ENCODE results near the gene ERFL. TPM values are rescaled to one million over a fixed set of nuclear protein-coding genes. Genes with fewer than 3 reads are reported as not detected.

ERFL gene
- total RNA-seq, result not detected

DNA sequence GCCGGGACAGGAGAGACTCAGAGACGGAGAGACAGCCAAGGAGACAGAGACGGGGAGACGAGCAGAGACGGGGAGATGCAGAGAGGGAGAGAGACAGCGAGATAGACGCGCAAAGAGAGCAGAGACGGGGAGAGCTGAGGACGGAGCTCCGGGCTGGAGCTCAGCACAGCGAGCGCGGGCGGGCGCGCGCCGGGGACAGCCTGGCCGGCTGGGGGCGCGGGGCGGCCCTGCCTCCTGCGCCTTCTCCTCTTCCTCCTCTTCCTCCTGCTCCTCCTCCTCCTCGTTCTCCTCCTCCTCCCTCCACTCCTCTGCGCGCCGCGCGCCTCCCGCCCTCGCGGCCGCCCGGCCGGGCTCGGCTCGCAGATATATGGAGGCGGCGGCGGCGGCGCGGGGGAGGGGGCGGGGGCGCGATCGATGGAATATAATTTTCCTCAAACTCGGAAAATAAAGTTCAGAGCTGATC, at the start of gene ERFL:
Gene ERFL (minus strand): TSS at position 229 of the 463 bp plus-strand sequence. CDS start 15,530 bp downstream, outside the sequence.
- Histone ChIP-seq H3K4me3 (peak within 1 kb of the TSS; percentile 22 to 52), H3K27ac (no peak within 1 kb of the TSS), H3K9me3 (no peaks in the 10 kb centered on the region), H3K36me3 (no peaks in the 10 kb centered on the region), H3K4me1 (peaks cover 0 to 22% of the 10 kb centered on the region in 2 donors), H3K27me3 (peaks cover 26 to 73% of the 10 kb centered on the region in 2 donors)
- TF ChIP-seq CTCF (IDR thresholded peaks at IDR 0.05), result no peak
- DNase-seq (ENCODE audit: low spot score), result no peak

DNA sequence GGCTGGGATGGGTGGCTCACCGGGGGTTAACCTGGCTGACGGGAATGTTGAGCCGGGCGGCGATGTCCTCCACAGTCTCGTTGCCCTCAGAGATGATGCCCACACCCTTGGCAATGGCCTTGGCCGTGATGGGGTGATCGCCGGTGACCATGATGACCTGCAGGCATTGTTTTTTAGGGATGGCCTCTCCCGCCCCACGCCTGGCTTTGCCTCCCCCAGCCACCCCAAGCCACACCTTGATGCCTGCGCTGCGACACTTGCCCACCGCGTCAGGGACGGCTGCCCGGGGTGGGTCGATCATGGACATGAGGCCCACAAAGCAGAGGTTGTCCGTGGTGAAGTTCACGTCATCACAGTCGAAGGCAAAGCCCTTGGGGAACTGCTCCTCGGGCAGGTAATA, 49.7 kb upstream of the ERFL start:
- Histone ChIP-seq H3K36me3 (peaks cover 46% of the 10 kb centered on the region), H3K9me3 (no peaks in the 10 kb centered on the region), H3K27ac (no peak overlapping the region), H3K4me1 (peaks cover 0 to 4% of the 10 kb centered on the region in 2 donors), H3K4me3 (no peak overlapping the region), H3K27me3 (no peaks in the 10 kb centered on the region)
- no peak for TF ChIP-seq CTCF (IDR thresholded peaks at IDR 0.05)
- no peak for DNase-seq (ENCODE audit: low spot score)

DNA sequence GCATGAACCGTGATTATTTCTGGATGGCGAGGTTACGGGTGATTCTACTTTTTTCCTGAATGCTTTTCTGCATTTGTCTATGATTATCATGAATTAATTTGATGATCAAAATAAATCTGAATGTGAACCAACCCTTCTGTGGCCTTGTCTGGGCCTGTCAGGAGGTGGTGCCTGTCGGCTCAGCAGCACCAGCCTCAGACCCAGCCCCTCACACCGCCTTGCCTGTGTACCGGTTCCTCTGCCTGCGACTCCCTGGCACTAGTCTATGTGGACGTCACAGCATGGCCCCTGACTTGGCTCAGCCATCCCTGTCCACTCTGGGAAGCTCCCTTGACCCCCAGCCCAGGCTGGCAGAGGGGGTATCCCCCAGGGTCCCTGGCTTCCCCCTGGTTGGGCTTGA, 46.4 kb upstream of the ERFL start:
- Histone ChIP-seq H3K4me3 (no peak overlapping the region), H3K27ac (peak overlapping the region in 1 of 2 donors; percentile 51), H3K4me1 (peaks cover 0 to 4% of the 10 kb centered on the region in 2 donors), H3K9me3 (no peaks in the 10 kb centered on the region), H3K36me3 (peaks cover 50% of the 10 kb centered on the region), H3K27me3 (no peaks in the 10 kb centered on the region)
- DNase-seq (ENCODE audit: low spot score), result no peak
- TF ChIP-seq CTCF (IDR thresholded peaks at IDR 0.05), result no peak

DNA sequence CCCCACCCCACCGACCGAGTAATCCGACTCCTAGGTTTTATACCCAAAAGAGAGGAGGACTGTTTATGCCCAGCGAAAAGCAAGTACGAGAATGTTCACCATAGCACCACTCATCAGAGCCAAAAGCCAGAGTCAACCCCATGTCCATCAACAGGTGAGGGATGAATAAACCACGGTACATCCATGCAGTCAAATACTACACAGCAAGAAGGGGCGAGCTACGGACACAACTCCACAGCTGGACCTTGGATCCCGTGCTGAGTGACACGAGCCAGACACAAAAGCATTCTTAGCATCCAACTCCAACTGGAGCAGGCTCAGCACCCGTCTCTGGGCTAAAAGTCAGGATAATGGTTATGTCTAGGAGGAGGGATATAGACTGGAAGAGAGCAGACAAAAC, 43.1 kb upstream of the ERFL start:
- no peak for TF ChIP-seq CTCF (IDR thresholded peaks at IDR 0.05)
- H3K36me3 ChIP-seq, result peaks cover 59% of the 10 kb centered on the region
- H3K9me3 ChIP-seq, result no peaks in the 10 kb centered on the region
- DNase-seq (ENCODE audit: low spot score), result no peak
- no peaks in the 10 kb centered on the region for H3K27me3 ChIP-seq
- H3K4me3 ChIP-seq, result no peak overlapping the region
- no peak overlapping the region for H3K27ac ChIP-seq
- H3K4me1 ChIP-seq, result no peaks in the 10 kb centered on the region

GRCh38 chr19:41969772-41970458, 41.7 kb upstream of the ERFL start:
- no peaks in the 10 kb centered on the region for H3K9me3 ChIP-seq
- H3K36me3 ChIP-seq, result peaks cover 48% of the 10 kb centered on the region
- H3K27me3 ChIP-seq, result no peaks in the 10 kb centered on the region
- no peaks in the 10 kb centered on the region for H3K4me1 ChIP-seq
- H3K4me3 ChIP-seq, result no peak overlapping the region
- no peak overlapping the region for H3K27ac ChIP-seq
- no peak for TF ChIP-seq CTCF (IDR thresholded peaks at IDR 0.05)
- no peak for DNase-seq (ENCODE audit: low spot score)

Data from right atrium auricular region (tissue), 2 donors.